PC-9 (cell line): ENCODE data around the gene CNKSR3.

Experiments used
- EZH2 ChIP-seq: fragments of 200-600 bp; sonication (generic); IDR thresholded peaks from 2 replicates; pipeline ENCODE4 v1.8.0; 2017; ENCODE audit warnings: antibody characterized with exemption, low read depth
- TF ChIP-seq, protein P1 (sequence below): fragments of 200-600 bp; sonication (generic); conservative IDR thresholded peaks from 2 replicates; pipeline ENCODE4 v1.6.1; 2017; ENCODE audit warnings: mixed run types, antibody characterized with exemption, mild to moderate bottlenecking, moderate library complexity

DNA sequence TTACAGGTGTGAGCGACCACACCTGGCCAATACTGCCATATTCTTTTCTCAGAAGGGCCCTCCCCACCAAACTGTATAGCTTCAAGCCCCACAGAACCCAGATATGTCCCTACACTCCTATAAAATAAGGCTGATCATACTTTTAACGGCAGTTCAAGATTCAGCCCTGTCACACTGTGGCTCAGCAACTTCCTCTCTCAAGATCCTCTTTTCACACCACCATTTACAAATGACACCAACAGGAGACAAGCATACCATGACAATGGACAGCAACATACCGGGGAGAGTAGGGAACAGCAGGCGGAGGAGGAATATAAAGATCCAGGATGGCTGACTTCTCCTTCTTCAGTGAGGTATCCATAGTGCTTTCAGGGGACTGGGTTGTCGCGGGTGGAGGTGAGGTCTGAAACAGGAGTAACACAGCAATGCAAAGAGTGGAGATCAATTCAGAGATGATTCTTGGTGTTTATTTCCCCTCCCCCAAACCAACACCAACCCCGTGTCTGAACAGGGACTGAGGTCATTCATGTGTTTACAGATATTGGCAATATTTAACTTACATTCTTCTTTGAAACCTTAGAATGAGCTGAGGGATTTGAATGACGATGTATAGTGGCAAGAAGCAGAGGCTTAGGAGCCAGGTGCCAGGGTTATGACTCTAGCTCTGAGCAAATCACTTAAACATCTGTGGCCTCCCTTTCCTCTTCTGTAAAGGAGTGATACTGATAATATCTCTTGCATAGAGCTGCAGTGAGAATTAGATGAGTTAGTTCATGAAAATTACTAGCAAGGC is 96.3 kb downstream of the CNKSR3 start:
- TF ChIP-seq, protein P1, sequence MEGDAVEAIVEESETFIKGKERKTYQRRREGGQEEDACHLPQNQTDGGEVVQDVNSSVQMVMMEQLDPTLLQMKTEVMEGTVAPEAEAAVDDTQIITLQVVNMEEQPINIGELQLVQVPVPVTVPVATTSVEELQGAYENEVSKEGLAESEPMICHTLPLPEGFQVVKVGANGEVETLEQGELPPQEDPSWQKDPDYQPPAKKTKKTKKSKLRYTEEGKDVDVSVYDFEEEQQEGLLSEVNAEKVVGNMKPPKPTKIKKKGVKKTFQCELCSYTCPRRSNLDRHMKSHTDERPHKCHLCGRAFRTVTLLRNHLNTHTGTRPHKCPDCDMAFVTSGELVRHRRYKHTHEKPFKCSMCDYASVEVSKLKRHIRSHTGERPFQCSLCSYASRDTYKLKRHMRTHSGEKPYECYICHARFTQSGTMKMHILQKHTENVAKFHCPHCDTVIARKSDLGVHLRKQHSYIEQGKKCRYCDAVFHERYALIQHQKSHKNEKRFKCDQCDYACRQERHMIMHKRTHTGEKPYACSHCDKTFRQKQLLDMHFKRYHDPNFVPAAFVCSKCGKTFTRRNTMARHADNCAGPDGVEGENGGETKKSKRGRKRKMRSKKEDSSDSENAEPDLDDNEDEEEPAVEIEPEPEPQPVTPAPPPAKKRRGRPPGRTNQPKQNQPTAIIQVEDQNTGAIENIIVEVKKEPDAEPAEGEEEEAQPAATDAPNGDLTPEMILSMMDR = no peak
- TF ChIP-seq EZH2 = no peak
